Measurements from ENCODE around the gene USP40. TPM values are rescaled to one million over a fixed set of nuclear protein-coding genes. Genes with fewer than 3 reads are reported as not detected.

Gene USP40
- total RNA-seq, 2 donors from 2014 or later, result 12.9 to 22.4 TPM

GRCh38 chr2:233462826-233463470, 103.6 kb downstream of the USP40 start:
- Mint-ChIP-seq H3K27ac (no peak overlapping the region), H3K36me3 (ENCODE audit: low read depth) (peaks cover 32% of the 10 kb centered on the region), H3K4me1 (no peaks in the 10 kb centered on the region), H3K4me3 (no peak overlapping the region), H3K27me3 (ENCODE audit: insufficient read depth) (no peaks in the 10 kb centered on the region), H3K9me3 (no peaks in the 10 kb centered on the region)
- Histone ChIP-seq H3K27ac (ENCODE audit: low read depth, low read length) (no peak overlapping the region), H3K4me3 (ENCODE audit: low read length) (no peak overlapping the region), H3K9me3 (ENCODE audit: control insufficient read depth, low read length) (no peaks in the 10 kb centered on the region), H3K9ac (ENCODE audit: extremely low read depth, low read length, poor library complexity, severe bottlenecking) (no peak overlapping the region), H3K4me1 (ENCODE audit: control insufficient read depth, insufficient read depth, low read length) (no peaks in the 10 kb centered on the region), H3K36me3 (ENCODE audit: control insufficient read depth, insufficient read depth, low read length) (no peaks in the 10 kb centered on the region), H3K27me3 (ENCODE audit: control insufficient read depth, insufficient read depth, low read length, poor library complexity, severe bottlenecking) (no peaks in the 10 kb centered on the region)
- DNase-seq, result no peak
- WGBS, 2 experiments (ENCODE audit: insufficient coverage in 1 of 2, insufficient read length in 1 of 2), result 95 to 96% methylated on average over 14 to 21 of the region's 21 CpGs
- TF ChIP-seq CTCF (conservative IDR thresholded peaks at IDR 0.05), result no peak

- H3K4me1 ChIP-seq (ENCODE audit: control insufficient read depth, insufficient read depth, low read length), result no peaks in the 10 kb centered on the region
- H3K36me3 Mint-ChIP-seq (ENCODE audit: low read depth), result peaks cover 33% of the 10 kb centered on the region
- no peaks in the 10 kb centered on the region for H3K9me3 Mint-ChIP-seq
- no peak for DNase-seq
- H3K4me3 Mint-ChIP-seq, result no peak overlapping the region
- H3K27ac ChIP-seq (ENCODE audit: low read depth, low read length), result no peak overlapping the region
- H3K9ac ChIP-seq (ENCODE audit: extremely low read depth, low read length, poor library complexity, severe bottlenecking), result no peak overlapping the region
- H3K36me3 ChIP-seq (ENCODE audit: control insufficient read depth, insufficient read depth, low read length), result no peaks in the 10 kb centered on the region
- no peak overlapping the region for H3K27ac Mint-ChIP-seq
- no peaks in the 10 kb centered on the region for H3K9me3 ChIP-seq (ENCODE audit: control insufficient read depth, low read length)
- no peaks in the 10 kb centered on the region for H3K27me3 Mint-ChIP-seq (ENCODE audit: insufficient read depth)
- no peak overlapping the region for H3K4me3 ChIP-seq (ENCODE audit: low read length)
- no peaks in the 10 kb centered on the region for H3K27me3 ChIP-seq (ENCODE audit: control insufficient read depth, insufficient read depth, low read length, poor library complexity, severe bottlenecking)
- H3K4me1 Mint-ChIP-seq, result no peaks in the 10 kb centered on the region
- WGBS, 2 experiments (ENCODE audit: insufficient coverage in 1 of 2, insufficient read length in 1 of 2), result 95% methylated on average over 17 to 25 of the region's 25 CpGs
- TF ChIP-seq CTCF (conservative IDR thresholded peaks at IDR 0.05), result no peak
These were observed 104.3 kb downstream of the USP40 start for GRCh38 chr2:233462202-233462785.

- no peaks in the 10 kb centered on the region for H3K4me1 Mint-ChIP-seq
- no peaks in the 10 kb centered on the region for H3K4me1 ChIP-seq (ENCODE audit: control insufficient read depth, insufficient read depth, low read length)
- DNase-seq, result no peak
- no peaks in the 10 kb centered on the region for H3K9me3 ChIP-seq (ENCODE audit: control insufficient read depth, low read length)
- H3K4me3 ChIP-seq (ENCODE audit: low read length), result no peak overlapping the region
- no peak for TF ChIP-seq CTCF (conservative IDR thresholded peaks at IDR 0.05)
- H3K36me3 ChIP-seq (ENCODE audit: control insufficient read depth, insufficient read depth, low read length), result no peaks in the 10 kb centered on the region
- no peak overlapping the region for H3K27ac Mint-ChIP-seq
- no peak overlapping the region for H3K9ac ChIP-seq (ENCODE audit: extremely low read depth, low read length, poor library complexity, severe bottlenecking)
- no peaks in the 10 kb centered on the region for H3K27me3 Mint-ChIP-seq (ENCODE audit: insufficient read depth)
- no peaks in the 10 kb centered on the region for H3K9me3 Mint-ChIP-seq
- H3K27me3 ChIP-seq (ENCODE audit: control insufficient read depth, insufficient read depth, low read length, poor library complexity, severe bottlenecking), result no peaks in the 10 kb centered on the region
- WGBS, 2 experiments (ENCODE audit: insufficient coverage in 1 of 2, insufficient read length in 1 of 2), result 93 to 96% methylated on average over 5 to 8 of the region's 8 CpGs
- H3K36me3 Mint-ChIP-seq (ENCODE audit: low read depth), result peaks cover 29% of the 10 kb centered on the region
- H3K27ac ChIP-seq (ENCODE audit: low read depth, low read length), result no peak overlapping the region
- H3K4me3 Mint-ChIP-seq, result no peak overlapping the region
These were observed 105.1 kb downstream of the USP40 start for GRCh38 chr2:233461481-233461891.

Data from endodermal cell (in vitro differentiated cells).